ENCODE data around the gene ODAD2. TPM values are rescaled to one million over a fixed set of nuclear protein-coding genes. Genes with fewer than 3 reads are reported as not detected.

ODAD2 gene
- total RNA-seq, 4 donors from 2014 or later = 1.7 TPM; not detected in 3

DNA sequence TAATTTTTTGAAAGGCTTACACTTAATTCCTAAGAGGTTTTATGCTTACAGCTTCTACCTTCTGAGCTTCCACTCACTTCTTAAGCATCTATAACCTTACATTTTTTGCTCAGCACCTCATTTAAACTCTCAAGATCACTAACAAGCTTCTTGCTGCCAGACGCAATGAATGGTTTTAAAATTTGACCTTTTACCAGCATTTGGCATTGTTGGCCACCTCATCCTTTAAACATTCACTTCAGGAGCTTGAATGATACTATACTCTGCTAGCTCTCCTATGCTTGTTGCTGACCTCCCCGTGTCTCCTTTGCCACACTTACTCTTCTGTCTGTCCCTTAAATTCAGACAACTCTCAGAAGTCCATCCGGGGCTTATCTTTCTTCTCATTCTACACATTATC lies 37.7 kb upstream of the ODAD2 start:
- TF ChIP-seq POLR2A (IDR thresholded peaks at IDR 0.05) (no peak), EP300 (IDR thresholded peaks at IDR 0.05) (no peak)
- TF ChIP-seq, protein P1, sequence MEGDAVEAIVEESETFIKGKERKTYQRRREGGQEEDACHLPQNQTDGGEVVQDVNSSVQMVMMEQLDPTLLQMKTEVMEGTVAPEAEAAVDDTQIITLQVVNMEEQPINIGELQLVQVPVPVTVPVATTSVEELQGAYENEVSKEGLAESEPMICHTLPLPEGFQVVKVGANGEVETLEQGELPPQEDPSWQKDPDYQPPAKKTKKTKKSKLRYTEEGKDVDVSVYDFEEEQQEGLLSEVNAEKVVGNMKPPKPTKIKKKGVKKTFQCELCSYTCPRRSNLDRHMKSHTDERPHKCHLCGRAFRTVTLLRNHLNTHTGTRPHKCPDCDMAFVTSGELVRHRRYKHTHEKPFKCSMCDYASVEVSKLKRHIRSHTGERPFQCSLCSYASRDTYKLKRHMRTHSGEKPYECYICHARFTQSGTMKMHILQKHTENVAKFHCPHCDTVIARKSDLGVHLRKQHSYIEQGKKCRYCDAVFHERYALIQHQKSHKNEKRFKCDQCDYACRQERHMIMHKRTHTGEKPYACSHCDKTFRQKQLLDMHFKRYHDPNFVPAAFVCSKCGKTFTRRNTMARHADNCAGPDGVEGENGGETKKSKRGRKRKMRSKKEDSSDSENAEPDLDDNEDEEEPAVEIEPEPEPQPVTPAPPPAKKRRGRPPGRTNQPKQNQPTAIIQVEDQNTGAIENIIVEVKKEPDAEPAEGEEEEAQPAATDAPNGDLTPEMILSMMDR (IDR thresholded peaks at IDR 0.05) = no peak
- Histone ChIP-seq H3K27me3 (no peaks in the 10 kb centered on the region), H3K27ac (no peak overlapping the region), H3K9me3 (no peaks in the 10 kb centered on the region), H3K4me1 (no peaks in the 10 kb centered on the region), H3K36me3 (no peaks in the 10 kb centered on the region), H3K4me3 (no peak overlapping the region)
- no peak for DNase-seq (ENCODE audit: low spot score in 2 of 2)
- 82 to 84% methylated on average over 3 of the region's 3 CpGs for WGBS, 2 donors

DNA sequence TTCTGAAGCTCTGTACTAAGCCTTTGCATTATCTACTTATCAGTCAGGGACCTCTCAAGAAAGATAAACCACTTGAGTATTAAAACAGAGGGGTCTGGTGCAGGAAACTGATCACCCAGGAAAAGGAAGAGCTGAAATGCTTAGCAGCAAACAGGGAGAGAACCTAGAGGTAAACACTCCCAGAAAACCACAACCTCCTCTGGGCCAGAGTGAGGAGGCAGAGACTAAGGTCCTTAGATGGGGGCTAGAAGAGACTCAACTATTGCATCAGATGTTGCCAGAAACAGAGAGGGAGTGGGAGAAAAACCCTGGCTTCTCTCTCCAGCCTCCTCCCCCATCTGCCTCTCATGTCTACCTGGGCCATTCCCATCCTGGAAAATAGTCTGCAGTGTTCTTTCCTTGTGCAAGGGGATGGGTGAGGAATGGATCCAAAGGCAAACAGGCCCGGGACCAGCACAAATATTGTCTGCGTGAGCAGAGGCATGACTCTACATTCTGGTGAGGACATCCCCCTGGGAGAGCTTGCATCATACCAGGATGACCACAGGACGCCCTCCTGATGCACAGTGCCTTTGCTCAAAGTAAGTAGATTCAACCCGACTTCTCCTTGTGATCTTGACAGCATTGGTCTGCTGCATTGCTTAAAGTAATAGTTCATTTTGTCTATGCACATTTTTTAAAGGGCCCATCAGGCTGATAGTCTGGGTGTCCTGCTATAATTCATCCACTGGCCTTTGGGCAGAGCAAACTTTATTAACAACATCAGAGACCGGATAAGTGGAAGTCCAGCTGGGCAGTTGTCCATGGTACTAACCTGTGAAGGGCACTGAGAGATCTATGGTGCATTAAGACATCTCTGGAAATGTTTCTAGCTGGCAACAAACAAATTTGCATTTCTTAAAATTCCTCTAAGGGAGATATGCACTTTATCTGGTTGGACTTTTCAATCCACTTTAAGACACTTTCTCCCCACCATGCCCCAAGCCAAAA lies 22.4 kb upstream of the ODAD2 start:
- no peak for DNase-seq (ENCODE audit: low spot score in 2 of 2)
- no peak for TF ChIP-seq POLR2A (IDR thresholded peaks at IDR 0.05)
- H3K4me3 ChIP-seq = no peak overlapping the region
- H3K27me3 ChIP-seq = no peaks in the 10 kb centered on the region
- H3K4me1 ChIP-seq = no peaks in the 10 kb centered on the region
- H3K9me3 ChIP-seq = no peaks in the 10 kb centered on the region
- H3K36me3 ChIP-seq = no peaks in the 10 kb centered on the region
- 72 to 88% methylated on average over 5 of the region's 5 CpGs for WGBS, 2 donors
- H3K27ac ChIP-seq = no peak overlapping the region

DNA sequence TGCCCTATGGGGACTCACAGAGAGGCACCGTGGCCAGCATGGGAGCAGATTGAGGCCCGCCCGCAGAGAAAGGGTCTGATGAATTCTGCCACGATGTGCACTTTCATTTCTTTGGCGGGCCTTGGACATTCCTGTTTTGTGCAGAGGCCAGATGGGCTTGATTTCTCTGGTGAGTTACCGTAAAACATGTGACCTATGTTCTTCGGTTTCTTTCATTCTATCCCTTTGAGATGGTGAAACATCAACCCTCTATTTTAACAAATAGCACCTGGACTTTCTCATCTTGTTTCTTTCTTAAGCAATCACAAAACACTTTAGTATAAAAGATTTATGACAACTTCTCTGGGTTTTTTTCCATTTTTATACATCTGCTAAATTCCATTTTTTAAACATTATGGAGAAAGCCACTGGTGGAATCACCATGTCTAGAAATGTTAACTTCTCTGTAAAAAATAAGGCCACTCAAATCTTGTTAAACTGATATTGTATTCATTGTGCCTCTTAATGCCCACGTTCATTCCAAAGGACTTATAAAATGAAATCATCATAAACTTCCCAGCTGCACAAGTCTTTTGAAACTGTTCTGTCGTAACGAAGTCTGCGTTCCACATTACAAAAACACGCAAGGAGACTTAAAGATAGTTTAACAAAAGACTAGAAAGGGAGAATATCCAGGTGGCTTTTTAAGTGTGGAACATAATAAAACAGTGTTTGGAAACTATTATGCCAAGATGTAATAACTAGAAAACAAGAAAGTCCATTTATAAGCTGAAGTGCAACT lies 21.4 kb upstream of the ODAD2 start:
- Histone ChIP-seq H3K36me3 (no peaks in the 10 kb centered on the region), H3K4me1 (no peaks in the 10 kb centered on the region), H3K4me3 (no peak overlapping the region), H3K27me3 (no peaks in the 10 kb centered on the region), H3K27ac (no peak overlapping the region), H3K9me3 (no peaks in the 10 kb centered on the region)
- DNase-seq (ENCODE audit: low spot score in 2 of 2) = no peak
- WGBS, 2 donors = 59 to 66% methylated on average over 12 of the region's 12 CpGs
- TF ChIP-seq POLR2A (IDR thresholded peaks at IDR 0.05) (no peak), EP300 (IDR thresholded peaks at IDR 0.05) (no peak)
- TF ChIP-seq, protein P1 (IDR thresholded peaks at IDR 0.05) = no peak

DNA sequence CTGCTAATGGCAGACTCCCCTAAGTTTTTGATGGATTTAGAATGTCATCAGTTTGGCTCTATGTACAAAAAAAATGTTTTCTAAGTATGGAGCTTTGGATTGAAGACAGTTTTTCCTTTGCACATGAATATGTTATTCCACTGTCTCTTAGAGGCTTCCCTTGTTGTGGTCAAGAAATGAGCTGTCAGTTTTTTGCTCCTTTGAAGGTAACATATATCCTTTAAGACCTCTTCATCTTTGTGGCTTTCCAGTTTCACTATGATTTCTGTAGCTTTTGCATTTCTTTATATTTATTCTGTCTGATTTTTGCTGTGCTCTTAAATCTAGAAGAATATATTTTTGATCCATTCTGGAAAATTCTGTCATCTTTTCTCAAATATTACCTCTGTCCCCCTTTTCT lies 15.8 kb upstream of the ODAD2 start:
- peaks cover 0 to 8% (median 0%) of the 10 kb centered on the region in 4 donors for H3K9me3 ChIP-seq
- H3K36me3 ChIP-seq = no peaks in the 10 kb centered on the region
- no peak for TF ChIP-seq POLR2A (IDR thresholded peaks at IDR 0.05)
- TF ChIP-seq EP300 (IDR thresholded peaks at IDR 0.05) = no peak
- TF ChIP-seq, protein P1 (IDR thresholded peaks at IDR 0.05) = no peak
- DNase-seq (ENCODE audit: low spot score in 2 of 2) = no peak
- no peaks in the 10 kb centered on the region for H3K4me1 ChIP-seq
- no peak overlapping the region for H3K27ac ChIP-seq
- H3K4me3 ChIP-seq = no peak overlapping the region
- H3K27me3 ChIP-seq = no peaks in the 10 kb centered on the region

DNA sequence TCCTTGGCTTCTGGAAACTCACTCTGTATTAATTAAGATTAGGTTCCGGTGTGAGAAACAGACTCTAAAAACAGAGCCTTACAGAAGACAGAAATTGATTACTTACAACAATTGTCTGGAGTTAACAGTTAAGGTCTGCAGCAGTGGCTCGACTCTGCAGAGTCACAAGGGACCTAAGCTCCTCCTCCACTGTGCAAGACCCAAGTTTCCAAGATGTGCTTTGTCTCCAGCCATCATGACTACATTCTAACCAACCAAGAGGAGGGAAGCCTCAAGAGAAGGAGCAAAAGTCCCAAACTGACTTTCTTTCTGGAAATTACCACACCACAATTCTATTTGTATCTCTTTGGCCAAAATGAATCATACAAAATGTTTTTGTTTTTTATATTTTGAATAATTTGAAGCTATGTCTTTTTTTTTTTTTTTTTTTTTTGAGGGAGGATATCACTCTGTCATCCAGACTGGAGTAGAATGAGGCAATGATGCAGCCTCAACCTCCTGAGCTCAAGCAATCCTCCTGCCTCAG lies 14.2 kb upstream of the ODAD2 start:
- TF ChIP-seq EP300 (IDR thresholded peaks at IDR 0.05) (no peak), POLR2A (IDR thresholded peaks at IDR 0.05) (no peak)
- TF ChIP-seq, protein P1 (IDR thresholded peaks at IDR 0.05) = no peak
- no peak for DNase-seq (ENCODE audit: low spot score in 2 of 2)

More for the DNA sequence above, 14.2 kb upstream of the ODAD2 start:
- no peak overlapping the region for H3K27ac ChIP-seq
- 36 to 50% methylated on average over 2 of the region's 2 CpGs for WGBS, 2 donors
- H3K4me1 ChIP-seq = no peaks in the 10 kb centered on the region
- no peaks in the 10 kb centered on the region for H3K36me3 ChIP-seq
- H3K27me3 ChIP-seq = no peaks in the 10 kb centered on the region
- H3K4me3 ChIP-seq = no peak overlapping the region
- H3K9me3 ChIP-seq = peaks cover 0 to 8% (median 0%) of the 10 kb centered on the region in 4 donors
